Endodermal cell (in vitro differentiated cells): Measurements from ENCODE around the gene TTC8. TPM values are rescaled to one million over a fixed set of nuclear protein-coding genes. Genes with fewer than 3 reads are reported as not detected.
"Not testable (repeated sequence)": the region's sequence is repeated elsewhere in the genome, so short reads cannot be mapped to it uniquely, and the experiment has no call there.

Experiments used
- DNase-seq: peaks from one replicate; pipeline ENCODE4 v3.0.0-alpha.2; 2017
- H3K27ac ChIP-seq: 2 replicates; pipeline ENCODE4 v1.5.1; 2013; ENCODE audit warnings: mild to moderate bottlenecking, low read depth, low read length, moderate library complexity
- H3K27me3 ChIP-seq: 2 replicates; pipeline ENCODE4 v1.6.1; 2013; ENCODE audit warnings: mild to moderate bottlenecking, low read length, moderate library complexity; ENCODE audit not compliant: insufficient read depth, control insufficient read depth, poor library complexity, severe bottlenecking
- H3K36me3 ChIP-seq: 2 replicates; pipeline ENCODE4 v1.7.0; 2013; ENCODE audit warnings: mild to moderate bottlenecking, low read length, moderate library complexity; ENCODE audit not compliant: control insufficient read depth, insufficient read depth
- H3K4me1 ChIP-seq: one replicate; pipeline ENCODE4 v1.7.0; 2013; ENCODE audit warnings: low read length; ENCODE audit not compliant: control insufficient read depth, insufficient read depth
- H3K4me3 ChIP-seq: 2 replicates; pipeline ENCODE4 v1.5.1; 2013; ENCODE audit warnings: mild to moderate bottlenecking, low read length, moderate library complexity
- H3K9ac ChIP-seq: 2 replicates; pipeline ENCODE4 v1.6.1; 2013; ENCODE audit warnings: mild to moderate bottlenecking, low read length, moderate library complexity; ENCODE audit not compliant: poor library complexity, severe bottlenecking; ENCODE audit errors: extremely low read depth
- H3K9me3 ChIP-seq: 2 replicates; pipeline ENCODE4 v1.6.1; 2013; ENCODE audit warnings: mild to moderate bottlenecking, low read length, moderate library complexity; ENCODE audit not compliant: control insufficient read depth
- H3K27ac Mint-ChIP-seq: 2 replicates; pipeline ENCODE4 v1.8.0; 2020; ENCODE audit warnings: mixed read lengths
- H3K27me3 Mint-ChIP-seq: 2 replicates; pipeline ENCODE4 v1.8.0; 2021; ENCODE audit warnings: mild to moderate bottlenecking, mixed read lengths; ENCODE audit not compliant: insufficient read depth
- H3K36me3 Mint-ChIP-seq: 2 replicates; pipeline ENCODE4 v1.8.0; 2020; ENCODE audit warnings: low read depth, mixed read lengths
- H3K4me1 Mint-ChIP-seq: 2 replicates; pipeline ENCODE4 v1.8.0; 2020; ENCODE audit warnings: mixed read lengths
- H3K4me3 Mint-ChIP-seq: 2 replicates; pipeline ENCODE4 v1.8.0; 2020; ENCODE audit warnings: mild to moderate bottlenecking, moderate library complexity, mixed read lengths
- H3K9me3 Mint-ChIP-seq: 2 replicates; pipeline ENCODE4 v1.8.0; 2020; ENCODE audit warnings: mild to moderate bottlenecking, mixed read lengths
- WGBS, 2 experiments: methylation state at CpG; one replicate each; pipeline versions ENCODE4 v1.1.5 to v1.1.7; 2013; ENCODE audit warnings: missing lambda C conversion rate in 2 of 2, mixed read lengths in 1 of 2; ENCODE audit not compliant: insufficient coverage in 1 of 2, insufficient read length in 1 of 2; 5-methylcytosine and 5-hydroxymethylcytosine counted together
- total RNA-seq, 2 donors: library from RNA; stranded (reverse); fragmentation: NEBNext Ultra II Directional in 1 of 2; extraction: Animal tissue kit (Norgen Biotek cat#: 25700) in 1 of 2; gene quantifications; 2 replicates in 1 of 2; 3 replicates in 1 of 2; pipeline ENCODE4 v1.2.1, GENCODE V29; 2021
- TF ChIP-seq, protein P1 (sequence below): fragments of 200-600 bp; sonication (generic); conservative IDR thresholded peaks from 2 replicates; pipeline ENCODE4 v1.5.0; 2021; ENCODE audit warnings: antibody characterized with exemption, mild to moderate bottlenecking

Gene TTC8
- total RNA-seq, 2 donors from 2014 or later = 25.6 to 33.4 TPM

GRCh38 chr14:88856786-88857366 is 32.4 kb downstream of the TTC8 start:
- H3K27me3 Mint-ChIP-seq = no peaks in the 10 kb centered on the region
- WGBS, 2 experiments = 92 to 100% methylated on average over 1 of the region's 1 CpG

GRCh38 chr14:88857861-88858260 is 33.4 kb downstream of the TTC8 start:
- peaks cover 48% of the 10 kb centered on the region for H3K36me3 Mint-ChIP-seq
- not testable (repeated sequence) for H3K27me3 Mint-ChIP-seq, H3K27ac Mint-ChIP-seq, H3K9ac ChIP-seq, H3K4me1 Mint-ChIP-seq, DNase-seq, H3K9me3 Mint-ChIP-seq, H3K9me3 ChIP-seq, H3K4me1 ChIP-seq, H3K4me3 ChIP-seq, H3K4me3 Mint-ChIP-seq, H3K27me3 ChIP-seq, H3K27ac ChIP-seq
- 88 to 92% methylated on average over 2 to 3 of the region's 3 CpGs for WGBS, 2 experiments
- H3K36me3 ChIP-seq = peaks cover 37% of the 10 kb centered on the region
- TF ChIP-seq, protein P1, sequence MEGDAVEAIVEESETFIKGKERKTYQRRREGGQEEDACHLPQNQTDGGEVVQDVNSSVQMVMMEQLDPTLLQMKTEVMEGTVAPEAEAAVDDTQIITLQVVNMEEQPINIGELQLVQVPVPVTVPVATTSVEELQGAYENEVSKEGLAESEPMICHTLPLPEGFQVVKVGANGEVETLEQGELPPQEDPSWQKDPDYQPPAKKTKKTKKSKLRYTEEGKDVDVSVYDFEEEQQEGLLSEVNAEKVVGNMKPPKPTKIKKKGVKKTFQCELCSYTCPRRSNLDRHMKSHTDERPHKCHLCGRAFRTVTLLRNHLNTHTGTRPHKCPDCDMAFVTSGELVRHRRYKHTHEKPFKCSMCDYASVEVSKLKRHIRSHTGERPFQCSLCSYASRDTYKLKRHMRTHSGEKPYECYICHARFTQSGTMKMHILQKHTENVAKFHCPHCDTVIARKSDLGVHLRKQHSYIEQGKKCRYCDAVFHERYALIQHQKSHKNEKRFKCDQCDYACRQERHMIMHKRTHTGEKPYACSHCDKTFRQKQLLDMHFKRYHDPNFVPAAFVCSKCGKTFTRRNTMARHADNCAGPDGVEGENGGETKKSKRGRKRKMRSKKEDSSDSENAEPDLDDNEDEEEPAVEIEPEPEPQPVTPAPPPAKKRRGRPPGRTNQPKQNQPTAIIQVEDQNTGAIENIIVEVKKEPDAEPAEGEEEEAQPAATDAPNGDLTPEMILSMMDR = peak; percentile 37

More at GRCh38 chr14:88856786-88857366, 32.4 kb downstream of the TTC8 start:
- TF ChIP-seq, protein P1 = no peak
- Mint-ChIP-seq H3K4me3 (no peak overlapping the region), H3K4me1 (peaks cover 6% of the 10 kb centered on the region), H3K27ac (no peak overlapping the region), H3K9me3 (peaks cover 7% of the 10 kb centered on the region), H3K36me3 (peaks cover 44% of the 10 kb centered on the region)
- no peaks in the 10 kb centered on the region for H3K4me1 ChIP-seq
- H3K36me3 ChIP-seq = peaks cover 34% of the 10 kb centered on the region
- H3K27me3 ChIP-seq = no peaks in the 10 kb centered on the region
- no peak overlapping the region for H3K4me3 ChIP-seq
- no peak for DNase-seq
- peaks cover 9% of the 10 kb centered on the region for H3K9me3 ChIP-seq
- no peak overlapping the region for H3K9ac ChIP-seq
- H3K27ac ChIP-seq = no peak overlapping the region

- not testable (repeated sequence) for H3K27me3 ChIP-seq, DNase-seq, H3K27ac ChIP-seq, H3K4me1 Mint-ChIP-seq, H3K9me3 ChIP-seq, H3K9ac ChIP-seq, H3K27me3 Mint-ChIP-seq, H3K4me3 Mint-ChIP-seq, H3K4me1 ChIP-seq, H3K4me3 ChIP-seq, H3K27ac Mint-ChIP-seq, H3K9me3 Mint-ChIP-seq
- 100% methylated on average over 1 of the region's 2 CpGs; no CpG with 5 or more reads in 1 of the 2 experiments for WGBS, 2 experiments
- H3K36me3 Mint-ChIP-seq = peaks cover 49% of the 10 kb centered on the region
- H3K36me3 ChIP-seq = peaks cover 30% of the 10 kb centered on the region
Observed at GRCh38 chr14:88859118-88859517, 34.7 kb downstream of the TTC8 start.

GRCh38 chr14:88863167-88863566 is 38.7 kb downstream of the TTC8 start:
- peaks cover 7% of the 10 kb centered on the region for H3K9me3 Mint-ChIP-seq
- no peak overlapping the region for H3K4me3 Mint-ChIP-seq
- peaks cover 34% of the 10 kb centered on the region for H3K36me3 Mint-ChIP-seq
- WGBS, 2 experiments = 100% methylated on average over 1 of the region's 1 CpG; no CpG with 5 or more reads in 1 of the 2 experiments
- H3K27ac Mint-ChIP-seq = no peak overlapping the region
- H3K9ac ChIP-seq = no peak overlapping the region
- no peak for DNase-seq
- TF ChIP-seq, protein P1 = no peak
- H3K36me3 ChIP-seq = peaks cover 21% of the 10 kb centered on the region
- H3K4me1 Mint-ChIP-seq = no peaks in the 10 kb centered on the region
- H3K27me3 ChIP-seq = no peaks in the 10 kb centered on the region
- no peak overlapping the region for H3K4me3 ChIP-seq
- H3K4me1 ChIP-seq = no peaks in the 10 kb centered on the region
- H3K27me3 Mint-ChIP-seq = no peaks in the 10 kb centered on the region
- H3K9me3 ChIP-seq = peaks cover 9% of the 10 kb centered on the region
- H3K27ac ChIP-seq = no peak overlapping the region
